HFFc6 (cell line): ENCODE measurements around the gene JAKMIP1. TPM values are rescaled to one million over a fixed set of nuclear protein-coding genes. Genes with fewer than 3 reads are reported as not detected.

ENCODE experiments used
- DNase-seq: peaks from one replicate; pipeline ENCODE4 v3.0.0-alpha.2; 2018
- H3K27ac Mint-ChIP-seq: 2 replicates; pipeline ENCODE4 v1.8.0; 2020; ENCODE audit warnings: mild to moderate bottlenecking, mixed read lengths
- H3K27me3 Mint-ChIP-seq: 2 replicates; pipeline ENCODE4 v1.8.0; 2021; ENCODE audit warnings: mild to moderate bottlenecking, moderate library complexity, mixed read lengths; ENCODE audit not compliant: insufficient read depth
- H3K36me3 Mint-ChIP-seq: 2 replicates; pipeline ENCODE4 v1.8.0; 2021; ENCODE audit warnings: low read depth, mixed read lengths
- H3K4me1 Mint-ChIP-seq: 2 replicates; pipeline ENCODE4 v1.8.0; 2020; ENCODE audit warnings: low read depth, mixed read lengths
- H3K4me3 Mint-ChIP-seq: 2 replicates; pipeline ENCODE4 v1.8.0; 2020; ENCODE audit warnings: mild to moderate bottlenecking, moderate library complexity, mixed read lengths
- H3K9me3 Mint-ChIP-seq: 2 replicates; pipeline ENCODE4 v1.8.0; 2020; ENCODE audit warnings: mild to moderate bottlenecking, mixed read lengths
- CTCF ChIP-seq: fragments of 200-600 bp; sonication (generic); IDR thresholded peaks from 2 replicates; pipeline ENCODE4 v1.5.0; 2021; ENCODE audit warnings: antibody characterized with exemption, mild to moderate bottlenecking
- total RNA-seq, 6 experiments: library from RNA; stranded (reverse); fragmentation: NEBNext Ultra II Directional; extraction: Animal tissue kit (Norgen Biotek cat#: 25700); gene quantifications; 2 replicates in 1 of 6; 3 replicates in 5 of 6; pipeline ENCODE4 v1.2.3, GENCODE V29; 2021

Gene JAKMIP1
- total RNA-seq, 6 experiments from 2014 or later = not detected

GRCh38 chr4:6031846-6032245 lies 168.5 kb downstream of the JAKMIP1 start:
- Mint-ChIP-seq H3K9me3 (peaks cover 38% of the 10 kb centered on the region), H3K36me3 (peaks cover 7% of the 10 kb centered on the region; the same call in 1 of the 2 replicates), H3K4me1 (no peaks in the 10 kb centered on the region), H3K27ac (no peak overlapping the region), H3K4me3 (no peak overlapping the region), H3K27me3 (peaks cover 6% of the 10 kb centered on the region; the same call in 1 of the 2 replicates)
- TF ChIP-seq CTCF = no peak
- DNase-seq = no peak

- Mint-ChIP-seq H3K27me3 (peaks cover 6% of the 10 kb centered on the region; the same call in 1 of the 2 replicates), H3K27ac (no peak overlapping the region), H3K4me3 (no peak overlapping the region), H3K4me1 (no peaks in the 10 kb centered on the region), H3K9me3 (peaks cover 33% of the 10 kb centered on the region), H3K36me3 (peaks cover 7% of the 10 kb centered on the region; the same call in 1 of the 2 replicates)
- no peak for TF ChIP-seq CTCF
- DNase-seq = no peak
Measured at GRCh38 chr4:6030679-6031078, 169.7 kb downstream of the JAKMIP1 start.

GRCh38 chr4:6029254-6029653 lies 171.1 kb downstream of the JAKMIP1 start:
- Mint-ChIP-seq H3K27me3 (peaks cover 6% of the 10 kb centered on the region; the same call in 1 of the 2 replicates), H3K36me3 (peaks cover 4% of the 10 kb centered on the region; the same call in 1 of the 2 replicates), H3K4me3 (no peak overlapping the region), H3K9me3 (peaks cover 23% of the 10 kb centered on the region), H3K27ac (no peak overlapping the region), H3K4me1 (no peaks in the 10 kb centered on the region)
- no peak for TF ChIP-seq CTCF
- DNase-seq = no peak

- Mint-ChIP-seq H3K4me3 (no peak overlapping the region), H3K27ac (no peak overlapping the region), H3K36me3 (peaks cover 9% of the 10 kb centered on the region; the same call in 1 of the 2 replicates), H3K4me1 (no peaks in the 10 kb centered on the region), H3K27me3 (peaks cover 6% of the 10 kb centered on the region; the same call in 1 of the 2 replicates), H3K9me3 (peaks cover 32% of the 10 kb centered on the region)
- TF ChIP-seq CTCF = no peak
- DNase-seq = no peak
Measured at GRCh38 chr4:6028168-6028567, 172.2 kb downstream of the JAKMIP1 start.

- no peaks in the 10 kb centered on the region for H3K4me1 Mint-ChIP-seq
- H3K36me3 Mint-ChIP-seq = peaks cover 9% of the 10 kb centered on the region; the same call in 1 of the 2 replicates
- DNase-seq = no peak
- no peak overlapping the region for H3K4me3 Mint-ChIP-seq
- H3K27me3 Mint-ChIP-seq = peaks cover 4% of the 10 kb centered on the region; the same call in 1 of the 2 replicates
- no peak overlapping the region for H3K27ac Mint-ChIP-seq
- TF ChIP-seq CTCF = no peak
- H3K9me3 Mint-ChIP-seq = peaks cover 29% of the 10 kb centered on the region
Measured at GRCh38 chr4:6027392-6027791, 173.0 kb downstream of the JAKMIP1 start.
